Fibroblast of mammary gland (primary cell): ENCODE measurements around the gene FOXO3.

ENCODE experiments used
- DNase-seq: peaks from one replicate; pipeline ENCODE4 v3.0.0-alpha.2; 2010; ENCODE audit warnings: low read depth
- H3K4me3 ChIP-seq: 2 replicates; pipeline ENCODE4 v1.5.1; 2011; ENCODE audit warnings: low read depth, mild to moderate bottlenecking, low read length, moderate library complexity; ENCODE audit not compliant: control insufficient read depth
- TF ChIP-seq, protein P1 (sequence below): conservative IDR thresholded peaks from 2 replicates; pipeline ENCODE4 v1.5.1; 2011; ENCODE audit warnings: low read depth, low read length, inconsistent platforms; ENCODE audit not compliant: control insufficient read depth, insufficient read depth

FOXO3 gene

DNA sequence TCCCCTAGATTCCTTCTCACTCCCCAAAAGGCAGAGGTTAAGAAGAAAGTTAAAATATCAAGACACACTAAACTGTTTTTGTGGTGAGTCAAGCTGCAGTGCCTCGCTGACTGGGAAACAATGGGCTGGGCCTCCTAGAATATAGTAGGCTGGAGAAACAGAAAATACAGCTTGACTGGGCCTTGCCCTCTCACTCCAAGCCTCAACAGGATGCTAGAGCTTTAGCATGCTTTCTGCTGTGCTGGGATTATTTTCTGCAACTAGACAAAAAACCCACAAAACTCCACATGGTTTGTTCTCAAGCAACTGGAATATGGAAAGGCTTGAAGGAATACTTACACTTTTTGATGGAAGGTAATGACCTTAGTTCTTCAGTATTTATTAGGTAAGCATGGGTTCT, 27.9 kb downstream of the FOXO3 start:
- TF ChIP-seq, protein P1, sequence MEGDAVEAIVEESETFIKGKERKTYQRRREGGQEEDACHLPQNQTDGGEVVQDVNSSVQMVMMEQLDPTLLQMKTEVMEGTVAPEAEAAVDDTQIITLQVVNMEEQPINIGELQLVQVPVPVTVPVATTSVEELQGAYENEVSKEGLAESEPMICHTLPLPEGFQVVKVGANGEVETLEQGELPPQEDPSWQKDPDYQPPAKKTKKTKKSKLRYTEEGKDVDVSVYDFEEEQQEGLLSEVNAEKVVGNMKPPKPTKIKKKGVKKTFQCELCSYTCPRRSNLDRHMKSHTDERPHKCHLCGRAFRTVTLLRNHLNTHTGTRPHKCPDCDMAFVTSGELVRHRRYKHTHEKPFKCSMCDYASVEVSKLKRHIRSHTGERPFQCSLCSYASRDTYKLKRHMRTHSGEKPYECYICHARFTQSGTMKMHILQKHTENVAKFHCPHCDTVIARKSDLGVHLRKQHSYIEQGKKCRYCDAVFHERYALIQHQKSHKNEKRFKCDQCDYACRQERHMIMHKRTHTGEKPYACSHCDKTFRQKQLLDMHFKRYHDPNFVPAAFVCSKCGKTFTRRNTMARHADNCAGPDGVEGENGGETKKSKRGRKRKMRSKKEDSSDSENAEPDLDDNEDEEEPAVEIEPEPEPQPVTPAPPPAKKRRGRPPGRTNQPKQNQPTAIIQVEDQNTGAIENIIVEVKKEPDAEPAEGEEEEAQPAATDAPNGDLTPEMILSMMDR: no peak
- no peak overlapping the region for H3K4me3 ChIP-seq
- peak; percentile 74 for DNase-seq

DNA sequence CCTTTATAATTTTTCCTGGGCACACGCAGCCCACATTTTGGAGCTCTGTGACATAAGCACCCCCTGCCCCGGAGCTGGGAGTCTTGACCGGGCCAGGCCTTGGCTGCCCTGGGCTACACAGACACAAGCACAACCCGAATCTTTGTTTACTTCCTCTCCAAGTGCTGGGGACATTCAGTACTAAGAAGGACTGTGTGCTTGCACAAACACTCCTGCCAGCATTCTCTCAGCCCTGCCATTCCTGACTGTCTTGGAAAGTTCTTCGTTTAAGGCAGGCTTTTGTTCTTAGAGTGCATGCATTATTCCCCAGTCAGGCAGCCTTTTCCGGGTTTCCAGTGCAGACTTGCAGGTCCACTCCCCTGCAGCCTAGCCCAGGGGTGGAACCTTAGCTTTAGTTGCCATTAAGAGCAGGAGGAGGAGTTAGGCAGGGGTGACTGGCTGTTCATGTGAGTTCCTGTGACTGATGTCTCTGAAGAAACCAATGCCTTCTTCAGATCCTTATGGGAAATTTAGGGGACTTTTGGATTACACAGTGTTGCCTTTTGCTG, 28.6 kb downstream of the FOXO3 start:
- H3K4me3 ChIP-seq: no peak overlapping the region

DNA sequence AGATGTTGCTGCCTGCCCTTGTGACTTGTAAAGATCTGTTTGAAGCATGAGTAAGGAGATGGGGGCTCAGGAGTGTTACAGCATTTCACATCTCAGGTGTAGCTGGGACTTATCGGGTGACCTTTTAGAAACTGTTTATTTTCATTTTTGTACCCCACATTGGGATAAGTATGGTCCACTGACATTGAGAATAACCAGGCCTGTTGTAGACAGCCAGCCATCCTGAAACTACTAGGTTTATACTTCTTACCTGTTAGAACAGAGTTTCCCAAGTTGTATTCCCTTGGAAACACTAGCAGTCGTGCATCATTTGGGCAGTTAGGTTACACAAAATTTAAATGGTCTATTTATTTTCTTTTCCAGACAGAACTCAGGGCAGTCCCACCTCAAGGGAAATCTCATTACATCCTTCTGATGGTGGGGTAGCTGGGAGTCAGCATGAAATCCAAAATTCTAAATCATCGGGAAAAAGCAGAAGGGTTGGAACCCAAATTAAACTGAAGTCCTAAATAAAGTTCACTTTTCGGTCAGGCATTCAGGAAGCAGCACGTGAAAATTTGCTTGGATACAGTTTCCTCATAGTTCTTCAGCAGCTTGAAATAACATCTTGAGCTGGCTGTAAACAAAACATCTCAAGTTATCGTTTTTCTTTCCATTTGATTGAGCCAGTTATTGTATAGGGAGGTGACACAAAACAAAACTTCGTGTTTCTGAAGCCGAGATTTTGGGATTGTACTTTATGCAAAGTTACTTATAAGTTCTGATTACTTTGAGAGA, 30.5 kb downstream of the FOXO3 start:
- no peak overlapping the region for H3K4me3 ChIP-seq
- peak; percentile 36 for DNase-seq
- TF ChIP-seq, protein P1: no peak

More for the DNA sequence above, 28.6 kb downstream of the FOXO3 start:
- peak; percentile 74 for DNase-seq
- TF ChIP-seq, protein P1: no peak

DNA sequence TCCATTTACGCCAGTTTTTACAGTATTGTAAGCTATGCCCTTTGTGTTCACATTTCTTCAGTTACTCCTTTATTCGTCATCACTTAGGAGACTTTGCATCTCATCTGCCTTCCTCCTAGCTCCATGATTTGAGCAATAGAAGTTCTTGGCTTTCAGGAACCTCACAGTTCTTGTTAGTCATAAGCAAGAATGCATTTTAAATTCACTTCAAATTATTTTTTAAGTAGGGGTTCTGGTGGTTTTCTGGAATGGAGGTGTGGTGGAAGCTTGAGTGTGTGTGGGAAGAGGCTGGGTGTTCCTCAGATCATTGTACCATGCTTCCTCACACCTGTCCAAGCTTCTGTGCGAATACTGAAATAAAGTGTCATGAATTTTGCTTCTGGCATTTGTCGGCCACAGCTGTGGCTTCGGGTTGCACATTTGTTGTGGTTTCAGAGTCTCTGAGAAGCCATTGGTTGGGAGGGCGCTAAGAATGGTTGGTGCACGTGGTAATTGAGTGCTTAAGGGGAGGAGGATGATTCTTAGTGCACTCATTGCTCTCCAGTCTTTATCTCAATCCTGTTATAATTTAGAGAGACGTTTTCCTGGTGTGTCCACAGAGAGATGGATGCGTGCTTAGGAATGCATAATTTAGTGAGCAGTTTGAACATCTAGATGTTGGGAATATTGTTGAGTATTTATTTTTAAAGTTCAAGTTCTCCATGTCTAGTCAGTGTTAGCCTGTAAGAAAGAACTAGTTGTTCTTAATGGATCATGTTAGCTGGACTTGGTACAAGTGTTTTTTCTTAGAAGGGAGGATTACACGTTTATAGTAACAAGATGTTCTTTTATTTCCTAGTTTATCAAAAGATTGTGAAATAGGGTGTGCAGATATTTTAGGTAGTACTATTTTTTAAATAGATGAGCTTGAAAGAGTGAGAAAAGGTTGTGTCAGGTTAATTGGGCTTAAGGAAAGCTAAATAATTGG, 31.9 kb downstream of the FOXO3 start:
- peak; percentile 94 for DNase-seq
- H3K4me3 ChIP-seq: peak overlapping the region; percentile 5
- TF ChIP-seq, protein P1: no peak

DNA sequence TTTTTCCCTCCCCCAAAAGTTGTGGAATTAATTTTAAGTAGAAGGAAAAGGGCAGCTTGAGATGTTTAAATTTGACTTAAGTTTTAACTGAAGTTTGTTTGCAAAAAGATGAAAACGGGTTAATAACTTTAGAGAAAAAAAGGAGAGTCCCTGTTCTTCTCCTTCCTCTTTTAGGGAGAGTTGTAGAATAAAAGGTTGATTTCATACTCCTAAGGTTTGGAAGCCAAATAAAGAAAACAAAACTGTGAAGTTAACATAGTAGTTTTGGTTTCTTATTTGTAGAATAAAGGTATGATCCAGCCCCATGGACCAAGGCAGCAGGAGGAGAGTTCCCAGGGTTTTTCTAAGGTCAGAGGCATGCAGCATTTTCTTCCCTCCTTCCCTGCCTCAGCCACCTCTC, 33.4 kb downstream of the FOXO3 start:
- no peak for DNase-seq
- TF ChIP-seq, protein P1: no peak

DNA sequence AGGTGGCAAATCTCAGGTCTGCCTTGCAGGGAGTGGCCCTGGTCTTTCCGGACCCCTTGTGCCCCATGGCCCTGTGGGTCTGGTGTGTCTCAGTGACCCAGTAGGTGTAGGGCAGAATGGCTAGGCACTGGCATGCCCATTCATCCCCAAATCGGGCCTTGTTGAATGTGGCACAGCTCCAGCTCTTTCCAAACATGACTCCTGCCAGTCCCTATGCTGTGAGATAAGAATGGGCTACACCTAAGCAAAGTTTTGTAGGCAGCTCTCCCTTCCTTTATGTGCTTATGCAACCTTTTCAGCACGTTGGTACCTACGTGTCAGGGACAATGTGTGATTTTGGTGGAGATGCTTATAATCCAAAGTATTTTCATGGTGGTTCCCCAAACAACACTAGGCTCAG, 33.9 kb downstream of the FOXO3 start:
- DNase-seq: no peak
- TF ChIP-seq, protein P1: no peak
- no peak overlapping the region for H3K4me3 ChIP-seq

More for the DNA sequence above, 33.4 kb downstream of the FOXO3 start:
- H3K4me3 ChIP-seq: no peak overlapping the region
